SK-N-SH (cell line): ENCODE data around the gene TBC1D16. TPM values are rescaled to one million over a fixed set of nuclear protein-coding genes. Genes with fewer than 3 reads are reported as not detected.

Source experiments
- CTCF ChIA-PET: fragments of 300-600, 350-600 bp; formaldehyde crosslinking; extraction: SDS; loops from one replicate; lab custom pipeline; 2021; lab: Yijun Ruan, JAX
- POLR2A ChIA-PET: fragments of 350-600 bp; sonication (Branson Sonifier 250); formaldehyde crosslinking; extraction: SDS; loops from one replicate; lab custom pipeline; 2020; ENCODE audit warnings: antibody characterized with exemption, inconsistent platforms; lab: Yijun Ruan, JAX
- DNase-seq: peaks from one replicate; pipeline ENCODE4 v3.0.0; 2012
- H2AFZ ChIP-seq: fragments of 200-600 bp; sonication (generic); 2 replicates; pipeline ENCODE4 v1.8.1; 2016; ENCODE audit warnings: antibody characterized with exemption, mild to moderate bottlenecking, low read depth
- H3F3A ChIP-seq: fragments of 200-600 bp; sonication (generic); replicated peaks from 2 replicates; pipeline ENCODE3; 2016; ENCODE audit warnings: antibody characterized with exemption, mild to moderate bottlenecking; ENCODE audit not compliant: insufficient read depth
- H3K27ac ChIP-seq, 2 experiments: fragments of 200-500 bp in 1 of 2; fragments of 200-600 bp in 1 of 2; sonication (Bioruptor generic) in 1 of 2; sonication (generic), shearing (Covaris generic) in 1 of 2; 2 replicates each; pipeline versions ENCODE4 v1.5.1 to v1.6.1; 2014 to 2016; ENCODE audit warnings: low read depth in 2 of 2, inconsistent platforms in 1 of 2, low read length in 1 of 2, mild to moderate bottlenecking in 1 of 2, mixed read lengths in 1 of 2
- H3K27me3 ChIP-seq: fragments of 200-600 bp; sonication (generic), shearing (Covaris generic); 2 replicates; pipeline ENCODE4 v1.6.1; 2016; ENCODE audit warnings: mixed run types; ENCODE audit not compliant: insufficient read depth
- H3K36me3 ChIP-seq, 2 experiments: fragments of 200-500 bp in 1 of 2; fragments of 200-600 bp in 1 of 2; sonication (Bioruptor generic) in 1 of 2; sonication (generic) in 1 of 2; replicated peaks in 1 of 2; 2 replicates each; pipeline versions ENCODE3 to v1.5.1; 2014 to 2016; ENCODE audit warnings: low read length in 1 of 2, mild to moderate bottlenecking in 1 of 2; ENCODE audit not compliant: insufficient read depth in 2 of 2, control insufficient read depth in 1 of 2
- H3K4me1 ChIP-seq, 2 experiments: fragments of 200-500 bp in 1 of 2; fragments of 200-600 bp in 1 of 2; sonication (Bioruptor generic) in 1 of 2; sonication (generic), shearing (Covaris generic) in 1 of 2; 2 replicates each; pipeline versions ENCODE4 v1.5.1 to v1.6.1; 2014 to 2016; ENCODE audit warnings: low read depth in 1 of 2, low read length in 1 of 2, mixed run types in 1 of 2; ENCODE audit not compliant: insufficient read depth in 2 of 2, control insufficient read depth in 1 of 2
- H3K4me2 ChIP-seq: fragments of 200-600 bp; sonication (generic), shearing (Covaris generic); 2 replicates; pipeline ENCODE4 v1.6.1; 2017; ENCODE audit warnings: mixed run types
- H3K4me3 ChIP-seq, 2 experiments: fragments of 200-500 bp in 1 of 2; fragments of 200-600 bp in 1 of 2; sonication (Bioruptor generic) in 1 of 2; sonication (generic), shearing (Covaris generic) in 1 of 2; 2 replicates each; pipeline versions ENCODE4 v1.5.1 to v1.8.1; 2014 to 2016; ENCODE audit warnings: low read depth in 2 of 2, inconsistent platforms in 1 of 2, low read length in 1 of 2, mild to moderate bottlenecking in 1 of 2, mixed read lengths in 1 of 2, moderate library complexity in 1 of 2
- H3K79me2 ChIP-seq: fragments of 200-600 bp; sonication (generic); 2 replicates; pipeline ENCODE4 v1.8.1; 2017; ENCODE audit warnings: mild to moderate bottlenecking; ENCODE audit not compliant: insufficient read depth
- H3K9ac ChIP-seq: fragments of 200-600 bp; sonication (generic); 2 replicates; pipeline ENCODE4 v1.6.1; 2017; ENCODE audit warnings: mixed run types
- H3K9me2 ChIP-seq: fragments of 200-600 bp; sonication (generic); 2 replicates; pipeline ENCODE4 v1.6.1; 2017; ENCODE audit warnings: mixed run types
- H3K9me3 ChIP-seq: fragments of 200-600 bp; sonication (generic); 2 replicates; pipeline ENCODE4 v1.6.1; 2017; ENCODE audit warnings: mixed run types, mild to moderate bottlenecking, moderate library complexity
- H4K20me1 ChIP-seq: fragments of 200-600 bp; sonication (generic); 2 replicates; pipeline ENCODE4 v1.6.1; 2017; ENCODE audit warnings: mild to moderate bottlenecking, mixed run types; ENCODE audit not compliant: insufficient read depth
- ELF1 ChIP-seq: IDR thresholded peaks from 2 replicates; pipeline ENCODE4 v1.4.0; 2012
- MEF2A ChIP-seq: IDR thresholded peaks from 2 replicates; pipeline ENCODE4 v1.4.0; 2012; ENCODE audit warnings: low read depth, borderline replicate concordance
- MXI1 ChIP-seq: IDR thresholded peaks from 2 replicates; pipeline ENCODE4 v1.6.1; 2012; ENCODE audit warnings: mild to moderate bottlenecking, low read depth, low read length, improper control_type of control experiment
- NFIC ChIP-seq: IDR thresholded peaks from 2 replicates; pipeline ENCODE4 v1.4.0; 2012; ENCODE audit warnings: borderline replicate concordance
- NRF1 ChIP-seq: IDR thresholded peaks from 2 replicates; pipeline ENCODE4 v1.6.1; 2012; ENCODE audit warnings: low read depth, mild to moderate bottlenecking, low read length
- POLR2AphosphoS5 ChIP-seq: IDR thresholded peaks from 2 replicates; pipeline ENCODE4 v1.6.1; 2012; ENCODE audit warnings: low read depth, low read length
- RAD21 ChIP-seq: IDR thresholded peaks from 2 replicates; pipeline ENCODE4 v1.6.1; 2012; ENCODE audit warnings: mild to moderate bottlenecking, low read length
- RCOR1 ChIP-seq: fragments of 150-350 bp; IDR thresholded peaks from 2 replicates; pipeline ENCODE4 v1.6.1; 2017; ENCODE audit warnings: antibody characterized with exemption, low read length
- RXRA ChIP-seq: IDR thresholded peaks from 2 replicates; pipeline ENCODE4 v1.4.0; 2012; ENCODE audit warnings: low read depth, mild to moderate bottlenecking, borderline replicate concordance
- SMC3 ChIP-seq: IDR thresholded peaks from 2 replicates; pipeline ENCODE4 v1.6.1; 2012; ENCODE audit warnings: low read depth, low read length, improper control_type of control experiment
- TAF1 ChIP-seq: IDR thresholded peaks from 2 replicates; pipeline ENCODE4 v1.6.1; 2012; ENCODE audit warnings: low read depth, mild to moderate bottlenecking, low read length, moderate library complexity, borderline replicate concordance
- TEAD4 ChIP-seq: IDR thresholded peaks from 2 replicates; pipeline ENCODE4 v1.4.0; 2012; ENCODE audit warnings: mild to moderate bottlenecking, borderline replicate concordance; ENCODE audit not compliant: insufficient read depth
- WGBS: methylation state at CpG from one replicate; pipeline ENCODE4 v1.1.6; 2017; ENCODE audit warnings: low lambda C conversion rate; 5-methylcytosine and 5-hydroxymethylcytosine counted together
- polyA plus RNA-seq, 3 experiments: library from polyadenylated mRNA; depleted of rRNA; stranded (reverse); fragments of >200 nt; gene quantifications; 2 replicates each; pipeline ENCODE4 v1.2.3, GENCODE V29; 2012
- TF ChIP-seq, protein P1 (sequence below): fragments of 200-600 bp; sonication (generic); IDR thresholded peaks from 2 replicates; pipeline ENCODE4 v1.6.1; 2017; ENCODE audit warnings: antibody characterized with exemption, mild to moderate bottlenecking, moderate library complexity
- TF ChIP-seq, protein P2 (sequence below): IDR thresholded peaks from 2 replicates; pipeline ENCODE4; 2012
- TF ChIP-seq, protein P3 (sequence below): fragments of 150-350 bp; IDR thresholded peaks from 2 replicates; pipeline ENCODE4 v1.6.1; 2016; ENCODE audit warnings: mild to moderate bottlenecking, low read depth, low read length
- TF ChIP-seq, protein P4 (sequence below): IDR thresholded peaks from 2 replicates; pipeline ENCODE4 v1.4.0; 2012; ENCODE audit warnings: low read depth, borderline replicate concordance
- TF ChIP-seq, protein P5 (sequence below): IDR thresholded peaks from 2 replicates; pipeline ENCODE4 v1.4.0; 2012; ENCODE audit warnings: low read depth, borderline replicate concordance

The TBC1D16 gene
- polyA plus RNA-seq, 1 of the 3 experiments (the other 2 are of a cell fraction), result 14.5 TPM

DNA sequence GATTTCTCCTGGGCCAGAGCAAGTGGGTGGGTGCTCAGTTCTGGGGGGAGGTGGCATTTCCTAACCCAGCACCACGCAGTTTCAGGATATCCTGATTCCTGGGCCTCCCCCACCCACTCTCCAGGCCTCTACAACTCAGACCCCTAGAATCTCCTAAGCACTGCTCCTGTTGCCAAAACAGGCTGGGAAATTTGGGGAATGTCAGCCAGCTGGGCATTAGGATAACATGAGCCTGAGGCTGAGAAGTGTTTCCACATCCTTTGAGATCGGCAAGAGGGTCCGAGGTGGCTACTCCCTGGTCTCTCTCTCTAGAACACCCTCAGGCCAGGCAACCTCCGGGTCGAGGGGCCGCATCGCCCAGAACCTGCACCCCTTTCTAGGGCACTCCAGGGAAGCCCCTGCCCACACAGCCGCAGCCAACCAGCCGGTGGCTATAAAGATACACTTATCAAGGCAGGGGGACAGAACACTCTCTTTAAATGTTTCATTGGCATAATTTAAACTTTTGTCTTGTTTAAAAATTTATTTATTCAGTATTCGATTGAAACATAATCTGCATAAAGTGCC lies 23.6 kb downstream of the TBC1D16 start:
- Histone ChIP-seq H3K9me3 (peaks cover 8% of the 10 kb centered on the region; the same call in 1 of the 2 replicates), H3K9ac (no peak overlapping the region), H3F3A (no peaks in the 10 kb centered on the region), H3K79me2 (peaks cover 32% of the 10 kb centered on the region), H2AFZ (no peak overlapping the region), H4K20me1 (peaks cover 20% of the 10 kb centered on the region; the same call in 1 of the 2 replicates), H3K36me3 (peaks cover 9 to 22% of the 10 kb centered on the region in 2 experiments), H3K4me2 (no peak overlapping the region), H3K4me3 (no peak overlapping the region), H3K27me3 (no peaks in the 10 kb centered on the region), H3K27ac (no peak overlapping the region), H3K9me2 (no peaks in the 10 kb centered on the region), H3K4me1 (peaks cover 0 to 4% of the 10 kb centered on the region in 2 experiments; a peak in 1 of 4 replicates)
- 93% methylated on average over 10 of the region's 10 CpGs for WGBS
- ChIA-PET CTCF (no interaction called here), POLR2A (no interaction called here)
- no peak for DNase-seq
- TF ChIP-seq POLR2AphosphoS5 (no peak), NFIC (no peak), RAD21 (no peak), MEF2A (no peak), RCOR1 (no peak), TAF1 (no peak), RXRA (no peak), MXI1 (no peak), SMC3 (no peak), TEAD4 (no peak), ELF1 (no peak), NRF1 (no peak)
- TF ChIP-seq, protein P1, sequence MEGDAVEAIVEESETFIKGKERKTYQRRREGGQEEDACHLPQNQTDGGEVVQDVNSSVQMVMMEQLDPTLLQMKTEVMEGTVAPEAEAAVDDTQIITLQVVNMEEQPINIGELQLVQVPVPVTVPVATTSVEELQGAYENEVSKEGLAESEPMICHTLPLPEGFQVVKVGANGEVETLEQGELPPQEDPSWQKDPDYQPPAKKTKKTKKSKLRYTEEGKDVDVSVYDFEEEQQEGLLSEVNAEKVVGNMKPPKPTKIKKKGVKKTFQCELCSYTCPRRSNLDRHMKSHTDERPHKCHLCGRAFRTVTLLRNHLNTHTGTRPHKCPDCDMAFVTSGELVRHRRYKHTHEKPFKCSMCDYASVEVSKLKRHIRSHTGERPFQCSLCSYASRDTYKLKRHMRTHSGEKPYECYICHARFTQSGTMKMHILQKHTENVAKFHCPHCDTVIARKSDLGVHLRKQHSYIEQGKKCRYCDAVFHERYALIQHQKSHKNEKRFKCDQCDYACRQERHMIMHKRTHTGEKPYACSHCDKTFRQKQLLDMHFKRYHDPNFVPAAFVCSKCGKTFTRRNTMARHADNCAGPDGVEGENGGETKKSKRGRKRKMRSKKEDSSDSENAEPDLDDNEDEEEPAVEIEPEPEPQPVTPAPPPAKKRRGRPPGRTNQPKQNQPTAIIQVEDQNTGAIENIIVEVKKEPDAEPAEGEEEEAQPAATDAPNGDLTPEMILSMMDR, result no peak
- TF ChIP-seq, protein P2, sequence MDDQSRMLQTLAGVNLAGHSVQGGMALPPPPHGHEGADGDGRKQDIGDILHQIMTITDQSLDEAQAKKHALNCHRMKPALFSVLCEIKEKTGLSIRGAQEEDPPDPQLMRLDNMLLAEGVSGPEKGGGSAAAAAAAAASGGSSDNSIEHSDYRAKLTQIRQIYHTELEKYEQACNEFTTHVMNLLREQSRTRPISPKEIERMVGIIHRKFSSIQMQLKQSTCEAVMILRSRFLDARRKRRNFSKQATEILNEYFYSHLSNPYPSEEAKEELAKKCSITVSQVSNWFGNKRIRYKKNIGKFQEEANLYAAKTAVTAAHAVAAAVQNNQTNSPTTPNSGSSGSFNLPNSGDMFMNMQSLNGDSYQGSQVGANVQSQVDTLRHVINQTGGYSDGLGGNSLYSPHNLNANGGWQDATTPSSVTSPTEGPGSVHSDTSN, result no peak
- TF ChIP-seq, protein P3, sequence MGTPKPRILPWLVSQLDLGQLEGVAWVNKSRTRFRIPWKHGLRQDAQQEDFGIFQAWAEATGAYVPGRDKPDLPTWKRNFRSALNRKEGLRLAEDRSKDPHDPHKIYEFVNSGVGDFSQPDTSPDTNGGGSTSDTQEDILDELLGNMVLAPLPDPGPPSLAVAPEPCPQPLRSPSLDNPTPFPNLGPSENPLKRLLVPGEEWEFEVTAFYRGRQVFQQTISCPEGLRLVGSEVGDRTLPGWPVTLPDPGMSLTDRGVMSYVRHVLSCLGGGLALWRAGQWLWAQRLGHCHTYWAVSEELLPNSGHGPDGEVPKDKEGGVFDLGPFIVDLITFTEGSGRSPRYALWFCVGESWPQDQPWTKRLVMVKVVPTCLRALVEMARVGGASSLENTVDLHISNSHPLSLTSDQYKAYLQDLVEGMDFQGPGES, result no peak
- TF ChIP-seq, protein P4, sequence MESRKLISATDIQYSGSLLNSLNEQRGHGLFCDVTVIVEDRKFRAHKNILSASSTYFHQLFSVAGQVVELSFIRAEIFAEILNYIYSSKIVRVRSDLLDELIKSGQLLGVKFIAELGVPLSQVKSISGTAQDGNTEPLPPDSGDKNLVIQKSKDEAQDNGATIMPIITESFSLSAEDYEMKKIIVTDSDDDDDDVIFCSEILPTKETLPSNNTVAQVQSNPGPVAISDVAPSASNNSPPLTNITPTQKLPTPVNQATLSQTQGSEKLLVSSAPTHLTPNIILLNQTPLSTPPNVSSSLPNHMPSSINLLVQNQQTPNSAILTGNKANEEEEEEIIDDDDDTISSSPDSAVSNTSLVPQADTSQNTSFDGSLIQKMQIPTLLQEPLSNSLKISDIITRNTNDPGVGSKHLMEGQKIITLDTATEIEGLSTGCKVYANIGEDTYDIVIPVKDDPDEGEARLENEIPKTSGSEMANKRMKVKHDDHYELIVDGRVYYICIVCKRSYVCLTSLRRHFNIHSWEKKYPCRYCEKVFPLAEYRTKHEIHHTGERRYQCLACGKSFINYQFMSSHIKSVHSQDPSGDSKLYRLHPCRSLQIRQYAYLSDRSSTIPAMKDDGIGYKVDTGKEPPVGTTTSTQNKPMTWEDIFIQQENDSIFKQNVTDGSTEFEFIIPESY, result no peak
- TF ChIP-seq, protein P5, sequence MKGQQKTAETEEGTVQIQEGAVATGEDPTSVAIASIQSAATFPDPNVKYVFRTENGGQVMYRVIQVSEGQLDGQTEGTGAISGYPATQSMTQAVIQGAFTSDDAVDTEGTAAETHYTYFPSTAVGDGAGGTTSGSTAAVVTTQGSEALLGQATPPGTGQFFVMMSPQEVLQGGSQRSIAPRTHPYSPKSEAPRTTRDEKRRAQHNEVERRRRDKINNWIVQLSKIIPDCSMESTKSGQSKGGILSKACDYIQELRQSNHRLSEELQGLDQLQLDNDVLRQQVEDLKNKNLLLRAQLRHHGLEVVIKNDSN, result no peak
